K562 (cell line): ENCODE measurements around the gene RRBP1. TPM values are rescaled to one million over a fixed set of nuclear protein-coding genes. Genes with fewer than 3 reads are reported as not detected.

Experiments
- ATAC-seq: fragments of 200-7000 bp; cut with Tn5 transposase; 3 replicates; pipeline ENCODE4 v1.9.1; 2020; ENCODE audit warnings: moderate library complexity
- BruUV-seq: library from RNA; stranded (reverse); fragments of 400-500 nt; replicated peaks from 2 replicates; lab custom pipeline; 2021; lab: Mats Ljungman, UMichigan
- CTCF ChIA-PET: fragments of 300-600 bp; formaldehyde crosslinking; extraction: SDS; loops from one replicate; lab custom pipeline; 2021; ENCODE audit warnings: low intra/inter-chr PET ratio; lab: Yijun Ruan, JAX
- POLR2A ChIA-PET: fragments of 300-600, 350-650 bp; sonication (Branson Sonifier 250); formaldehyde crosslinking; extraction: SDS; loops from one replicate; lab custom pipeline; 2021; ENCODE audit warnings: antibody characterized with exemption, inconsistent platforms; lab: Yijun Ruan, JAX
- DNase-seq, 4 experiments: peaks; one replicate each; pipeline versions ENCODE4 v3.0.0 to v3.0.0-alpha.2; 2011 to 2018; ENCODE audit warnings: low spot score in 3 of 4, mixed read lengths in 3 of 4; ENCODE audit errors: extremely low read depth in 1 of 4
- FAIRE-seq: peaks from 2 replicates; lab custom pipeline; 2011; peaks lifted over from hg19 to GRCh38; lab: Jason Lieb, UNC
- H2AFZ ChIP-seq: 2 replicates; pipeline ENCODE4 v1.6.0; 2011; ENCODE audit warnings: low read depth, low read length, control low read depth, inconsistent platforms
- H3K27ac ChIP-seq: fragments of 200-600 bp; 3 replicates; pipeline ENCODE4 v1.8.0; 2011; ENCODE audit warnings: low read depth, mild to moderate bottlenecking, control low read depth, inconsistent platforms, low read length, moderate library complexity, mixed read lengths; ENCODE audit errors: extremely low read depth
- H3K27me3 ChIP-seq, 2 experiments: fragments of 300-600 bp in 1 of 2; 2 replicates in 1 of 2; 3 replicates in 1 of 2; pipeline versions ENCODE4 v1.6.0 to v1.8.0; 2011; ENCODE audit warnings: inconsistent platforms in 2 of 2, low read length in 2 of 2, mild to moderate bottlenecking in 1 of 2, mixed read lengths in 1 of 2, moderate library complexity in 1 of 2; ENCODE audit not compliant: control insufficient read depth in 2 of 2, insufficient read depth in 2 of 2
- H3K36me3 ChIP-seq: fragments of 300-600 bp; 3 replicates; pipeline ENCODE4 v1.8.0; 2011; ENCODE audit warnings: mild to moderate bottlenecking, low read length, inconsistent platforms; ENCODE audit not compliant: control insufficient read depth, insufficient read depth
- H3K4me1 ChIP-seq, 2 experiments: fragments of 200-600 bp in 1 of 2; replicated peaks in 1 of 2; 2 replicates in 1 of 2; 3 replicates in 1 of 2; pipeline versions ENCODE4 v1.5.1 to v1.8.0; 2011; ENCODE audit warnings: inconsistent platforms in 2 of 2, low read length in 2 of 2, mild to moderate bottlenecking in 1 of 2, mixed read lengths in 1 of 2, moderate library complexity in 1 of 2; ENCODE audit not compliant: control insufficient read depth in 2 of 2, insufficient read depth in 2 of 2
- H3K4me2 ChIP-seq: 2 replicates; pipeline ENCODE4 v1.6.1; 2011; ENCODE audit warnings: low read length, control low read depth, inconsistent platforms, mixed read lengths; ENCODE audit not compliant: insufficient read depth
- H3K4me3 ChIP-seq: fragments of 200-600 bp; sonication (generic), shearing (Covaris generic); 2 replicates; pipeline ENCODE4 v1.5.1; 2016; ENCODE audit warnings: control low read depth, inconsistent platforms
- H3K79me2 ChIP-seq: fragments of 200-600 bp; 3 replicates; pipeline ENCODE4 v1.8.0; 2011; ENCODE audit warnings: low read length, inconsistent platforms; ENCODE audit not compliant: control insufficient read depth, insufficient read depth
- H3K9ac ChIP-seq, 2 experiments: 2 replicates each; pipeline versions ENCODE4 v1.6.0 to v1.6.1; 2011; ENCODE audit warnings: low read depth in 2 of 2, low read length in 2 of 2, control low read depth in 1 of 2, inconsistent platforms in 1 of 2, mild to moderate bottlenecking in 1 of 2, mixed read lengths in 1 of 2; ENCODE audit not compliant: insufficient read depth in 1 of 2
- H3K9me1 ChIP-seq: one replicate; pipeline ENCODE4 v1.6.0; 2011; ENCODE audit warnings: inconsistent platforms, mild to moderate bottlenecking, low read length, moderate library complexity; ENCODE audit not compliant: control insufficient read depth, insufficient read depth
- H3K9me3 ChIP-seq: replicated peaks from 2 replicates; pipeline ENCODE4 v1.5.1; 2011; ENCODE audit warnings: low read depth, low read length, inconsistent platforms; ENCODE audit not compliant: control insufficient read depth, insufficient read depth
- H4K20me1 ChIP-seq: replicated peaks from 2 replicates; pipeline ENCODE4 v1.6.1; 2011; ENCODE audit warnings: low read length, inconsistent platforms, mixed read lengths; ENCODE audit not compliant: control insufficient read depth, insufficient read depth
- KAT7 ChIP-seq: sonication (generic); formaldehyde crosslinking; IDR thresholded peaks from 2 replicates; pipeline ENCODE4 v1.8.0; 2022; ENCODE audit warnings: missing genetic modification reagents, mild to moderate bottlenecking, borderline replicate concordance
- NFIX ChIP-seq: fragments of 250-450 bp; sonication (Bioruptor Pico); IDR thresholded peaks from 2 replicates; pipeline ENCODE4 v1.4.0; 2020; ENCODE audit warnings: low read depth, mild to moderate bottlenecking, moderate library complexity
- ZNF124 ChIP-seq: sonication (generic); formaldehyde crosslinking; IDR thresholded peaks from 2 replicates; pipeline ENCODE4 v1.8.1; 2022; ENCODE audit warnings: missing genetic modification reagents
- WGBS: fragments of 100-300 bp; shearing (Covaris generic); methylation state at CpG from one replicate; pipeline ENCODE4 v1.1.6; 2016; ENCODE audit warnings: low coverage, mixed read lengths; ENCODE audit not compliant: insufficient coverage; ENCODE audit errors: missing lambda C conversion rate; 5-methylcytosine and 5-hydroxymethylcytosine counted together
- in situ Hi-C: fragments of 300-500 bp; cut with MboI; formaldehyde crosslinking; loops from 4 replicates; pipeline ENCODE4 v1.15.0; 2018; ENCODE audit warnings: inconsistent platforms, mixed read lengths
- intact Hi-C: fragments of 100-400 bp; cut with micrococcal nuclease; formaldehyde crosslinking; loops from 2 replicates; pipeline ENCODE4 v1.14.2; 2022
- polyA plus RNA-seq, 8 experiments: library from polyadenylated mRNA; depleted of rRNA in 4 of 8; stranded (reverse) in 5 of 8; unstranded in 3 of 8; fragments of >200 nt; fragmentation: Nextera tagmentation in 2 of 8; fragmentation: Illumina TruSeq in 1 of 8; extraction: Ambion mirVana in 2 of 8; extraction: Trizol in 1 of 8; gene quantifications; 2 replicates each; pipeline versions ENCODE4 v1.2.1 to v1.2.3, GENCODE V29; 2011 to 2014; ENCODE audit warnings: inconsistent platforms in 1 of 8, missing spikeins in 1 of 8
- total RNA-seq, 7 experiments: library from RNA; depleted of rRNA in 6 of 7; stranded (reverse); fragments of >200 nt in 6 of 7; fragmentation: Illumina TruSeq in 2 of 7; extraction: Trizol in 2 of 7; gene quantifications; 2 replicates each; pipeline versions ENCODE4 v1.2.1 to v1.2.3, GENCODE V29; 2011 to 2021; ENCODE audit warnings: low replicate concordance in 1 of 7
- TF ChIP-seq, protein P1 (sequence below), 2 experiments: fragments of 150-350 bp in 1 of 2; IDR thresholded peaks; 2 replicates each; pipeline ENCODE4 v1.6.1; 2012 to 2016; ENCODE audit warnings: low read depth in 2 of 2, low read length in 2 of 2, mild to moderate bottlenecking in 1 of 2, moderate library complexity in 1 of 2

Gene RRBP1
- total and polyA plus RNA-seq, 9 of the 15 experiments (the other 6 are each of a cell fraction or from before 2014, with no cell fraction given) = 0.84 to 32.0 (median 17.6) TPM

GRCh38 chr20:17622851-17623508 lies 59.1 kb downstream of the RRBP1 start:
- H3K9ac ChIP-seq = no peak overlapping the region
- ChIA-PET CTCF (no interaction called here), POLR2A (interaction anchor here (0.6 kb wide), 2 partner anchors 45 to 363 kb away, joined by 3 to 4 read pairs; no protein-coding TSS in a partner anchor)
- H3K27ac ChIP-seq = no peak overlapping the region
- ATAC-seq (no peak), DNase-seq (no peak), FAIRE-seq (no peak)
- no TSS peak for BruUV-seq
- H3K9me1 ChIP-seq = no peaks in the 10 kb centered on the region
- no peak overlapping the region for H3K4me2 ChIP-seq
- H2AFZ ChIP-seq = no peak overlapping the region
- no peak overlapping the region for H3K4me3 ChIP-seq
- H3K27me3 ChIP-seq = no peaks in the 10 kb centered on the region
- in situ Hi-C loops = no loop called here
- no peaks in the 10 kb centered on the region for H3K4me1 ChIP-seq
- no peaks in the 10 kb centered on the region for H4K20me1 ChIP-seq
- H3K36me3 ChIP-seq = peaks cover 26% of the 10 kb centered on the region; the same call in 1 of the 3 replicates
- 80% methylated on average over 9 of the region's 9 CpGs for WGBS
- intact Hi-C loops = no loop called here
- H3K79me2 ChIP-seq = no peaks in the 10 kb centered on the region
- TF ChIP-seq, protein P1, sequence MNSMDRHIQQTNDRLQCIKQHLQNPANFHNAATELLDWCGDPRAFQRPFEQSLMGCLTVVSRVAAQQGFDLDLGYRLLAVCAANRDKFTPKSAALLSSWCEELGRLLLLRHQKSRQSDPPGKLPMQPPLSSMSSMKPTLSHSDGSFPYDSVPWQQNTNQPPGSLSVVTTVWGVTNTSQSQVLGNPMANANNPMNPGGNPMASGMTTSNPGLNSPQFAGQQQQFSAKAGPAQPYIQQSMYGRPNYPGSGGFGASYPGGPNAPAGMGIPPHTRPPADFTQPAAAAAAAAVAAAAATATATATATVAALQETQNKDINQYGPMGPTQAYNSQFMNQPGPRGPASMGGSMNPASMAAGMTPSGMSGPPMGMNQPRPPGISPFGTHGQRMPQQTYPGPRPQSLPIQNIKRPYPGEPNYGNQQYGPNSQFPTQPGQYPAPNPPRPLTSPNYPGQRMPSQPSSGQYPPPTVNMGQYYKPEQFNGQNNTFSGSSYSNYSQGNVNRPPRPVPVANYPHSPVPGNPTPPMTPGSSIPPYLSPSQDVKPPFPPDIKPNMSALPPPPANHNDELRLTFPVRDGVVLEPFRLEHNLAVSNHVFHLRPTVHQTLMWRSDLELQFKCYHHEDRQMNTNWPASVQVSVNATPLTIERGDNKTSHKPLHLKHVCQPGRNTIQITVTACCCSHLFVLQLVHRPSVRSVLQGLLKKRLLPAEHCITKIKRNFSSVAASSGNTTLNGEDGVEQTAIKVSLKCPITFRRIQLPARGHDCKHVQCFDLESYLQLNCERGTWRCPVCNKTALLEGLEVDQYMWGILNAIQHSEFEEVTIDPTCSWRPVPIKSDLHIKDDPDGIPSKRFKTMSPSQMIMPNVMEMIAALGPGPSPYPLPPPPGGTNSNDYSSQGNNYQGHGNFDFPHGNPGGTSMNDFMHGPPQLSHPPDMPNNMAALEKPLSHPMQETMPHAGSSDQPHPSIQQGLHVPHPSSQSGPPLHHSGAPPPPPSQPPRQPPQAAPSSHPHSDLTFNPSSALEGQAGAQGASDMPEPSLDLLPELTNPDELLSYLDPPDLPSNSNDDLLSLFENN (IDR thresholded peaks at IDR 0.05; ENCODE audit: low read depth in 2 of 2, low read length in 2 of 2) = no peak
- no peak for TF ChIP-seq NFIX (CRISPR knock-in tag)
- TF ChIP-seq KAT7 (CRISPR knock-in tag) = no peak
- no peak for TF ChIP-seq ZNF124 (CRISPR knock-in tag)
- H3K9me3 ChIP-seq = no peaks in the 10 kb centered on the region
